CD4-positive, alpha-beta T cell (primary cell): ENCODE data around the gene TIPARP. TPM values are rescaled to one million over a fixed set of nuclear protein-coding genes. Genes with fewer than 3 reads are reported as not detected.
A peak's percentile ranks its signal among the peaks of the same experiment; 100 is the strongest.

Source experiments
- ATAC-seq: fragments of 200-7000 bp; cut with Tn5 transposase; one replicate; pipeline ENCODE4 v1.10.0; 2022; ENCODE audit warnings: mild to moderate bottlenecking; ENCODE audit not compliant: poor library complexity
- CTCF ChIA-PET: fragments of 350-600 bp; sonication (Branson Sonifier 250); formaldehyde crosslinking; loops from one replicate; lab custom pipeline; 2021; ENCODE audit warnings: antibody characterized with exemption, inconsistent platforms; lab: Charles Lee
- POLR2A ChIA-PET: fragments of 350-600 bp; sonication (Branson Sonifier 250); formaldehyde crosslinking; loops from one replicate; lab custom pipeline; 2021; ENCODE audit warnings: antibody characterized with exemption, inconsistent platforms; lab: Charles Lee
- DNase-seq, 14 experiments: peaks; one replicate each; pipeline ENCODE4 v3.0.0-alpha.2; 2013 to 2020; ENCODE audit warnings: mixed read lengths in 2 of 14
- H3K27ac ChIP-seq, 2 donors: one replicate each; pipeline versions ENCODE4 v1.5.1 to v1.7.0; 2013; ENCODE audit warnings: low read length in 2 of 2, low read depth in 1 of 2, mild to moderate bottlenecking in 1 of 2
- H3K27me3 ChIP-seq, 2 experiments: 1 replicate in 1 of 2; 2 replicates in 1 of 2; pipeline versions ENCODE4 v1.6.1 to v1.7.0; 2013; ENCODE audit warnings: low read length in 2 of 2, control low read depth in 1 of 2, mild to moderate bottlenecking in 1 of 2, moderate library complexity in 1 of 2; ENCODE audit not compliant: insufficient read depth in 2 of 2, control insufficient read depth in 1 of 2
- H3K36me3 ChIP-seq: one replicate; pipeline ENCODE4 v1.6.1; 2013; ENCODE audit warnings: low read length, control low read depth; ENCODE audit not compliant: insufficient read depth
- H3K4me1 ChIP-seq: one replicate; pipeline ENCODE4 v1.6.1; 2013; ENCODE audit warnings: low read length, control low read depth; ENCODE audit not compliant: insufficient read depth
- H3K4me3 ChIP-seq: one replicate; pipeline ENCODE4 v1.5.1; 2013; ENCODE audit warnings: mild to moderate bottlenecking, low read length, moderate library complexity
- H3K9me3 ChIP-seq, 2 experiments: 1 replicate in 1 of 2; 2 replicates in 1 of 2; pipeline versions ENCODE4 v1.6.1 to v1.7.0; 2013; ENCODE audit warnings: low read length in 2 of 2, mild to moderate bottlenecking in 2 of 2, control low read depth in 1 of 2, moderate library complexity in 1 of 2; ENCODE audit not compliant: control insufficient read depth in 1 of 2, insufficient read depth in 1 of 2
- H3K27ac Mint-ChIP-seq: one replicate; pipeline ENCODE4 v1.8.0; 2020; ENCODE audit warnings: mixed read lengths
- H3K27me3 Mint-ChIP-seq: one replicate; pipeline ENCODE4 v1.8.0; 2021; ENCODE audit warnings: mixed read lengths
- H3K36me3 Mint-ChIP-seq: one replicate; pipeline ENCODE4 v1.8.0; 2021; ENCODE audit warnings: low read depth, mixed read lengths
- H3K4me1 Mint-ChIP-seq: one replicate; pipeline ENCODE4 v1.8.0; 2021; ENCODE audit warnings: low read depth, mixed read lengths
- H3K4me3 Mint-ChIP-seq: one replicate; pipeline ENCODE4 v1.8.0; 2020; ENCODE audit warnings: mild to moderate bottlenecking, mixed read lengths
- H3K9me3 Mint-ChIP-seq: one replicate; pipeline ENCODE4 v1.8.0; 2020; ENCODE audit warnings: mixed read lengths
- CTCF ChIP-seq: fragments of 200-600 bp; IDR thresholded peaks from one replicate; pipeline ENCODE4 v1.8.0; 2022; ENCODE audit warnings: antibody characterized with exemption, mild to moderate bottlenecking
- intact Hi-C, 2 experiments: fragments of 100-400 bp; cut with DNase I in 1 of 2; cut with micrococcal nuclease in 1 of 2; formaldehyde crosslinking; loops; one replicate each; pipeline versions ENCODE4 v1.15.1 to v1.9.0; 2023 to 2025; cut with DNase I, micrococcal nuclease
- total RNA-seq, 174 experiments: library from RNA in 2 of 174; stranded (reverse) in 2 of 174; gene quantifications; one replicate each; pipeline ENCODE4 v1.2.3 and lab custom pipeline; 2021 to 2026

The TIPARP gene
- total RNA-seq, 2 experiments from 2014 or later, result 158 to 166 TPM

- no peaks in the 10 kb centered on the region for H3K9me3 Mint-ChIP-seq
- Histone ChIP-seq H3K4me1 (no peaks in the 10 kb centered on the region), H3K9me3 (no peaks in the 10 kb centered on the region), H3K27ac (no peak overlapping the region), H3K36me3 (peaks cover 76% of the 10 kb centered on the region), H3K27me3 (no peaks in the 10 kb centered on the region), H3K4me3 (no peak overlapping the region)
- no peak overlapping the region for H3K27ac Mint-ChIP-seq
- ChIA-PET POLR2A (interaction anchor here (2.9 kb wide), 1 partner anchor 28 kb away, joined by 8 read pairs; the partner anchor contains the start of gene TIPARP), CTCF (interaction anchor here (1.4 kb wide), 1 partner anchor 435 kb away, joined by 4 read pairs; no protein-coding TSS in a partner anchor)
- H3K27me3 Mint-ChIP-seq, result no peaks in the 10 kb centered on the region
- H3K4me3 Mint-ChIP-seq, result no peak overlapping the region
- intact Hi-C loops, result no loop called here
- DNase-seq (no peak), ATAC-seq (no peak)
- no peak for TF ChIP-seq CTCF
- H3K36me3 Mint-ChIP-seq, result peaks cover 91% of the 10 kb centered on the region
- H3K4me1 Mint-ChIP-seq, result peaks cover 32% of the 10 kb centered on the region
Measured at GRCh38 chr3:156702367-156702766, 28.0 kb downstream of the TIPARP start.

- peaks cover 76% of the 10 kb centered on the region for H3K36me3 ChIP-seq
- H3K4me1 Mint-ChIP-seq, result peaks cover 17% of the 10 kb centered on the region
- ATAC-seq (no peak), DNase-seq (no peak)
- no peaks in the 10 kb centered on the region for H3K27me3 Mint-ChIP-seq
- H3K27ac ChIP-seq, result no peak overlapping the region
- no peaks in the 10 kb centered on the region for H3K9me3 ChIP-seq
- no peak overlapping the region for H3K4me3 Mint-ChIP-seq
- no peak for TF ChIP-seq CTCF
- peaks cover 91% of the 10 kb centered on the region for H3K36me3 Mint-ChIP-seq
- no peaks in the 10 kb centered on the region for H3K4me1 ChIP-seq
- no peaks in the 10 kb centered on the region for H3K27me3 ChIP-seq
- POLR2A ChIA-PET, result interaction anchor here (2.9 kb wide), 1 partner anchor 30 kb away, joined by 8 read pairs; the partner anchor contains the start of gene TIPARP
- no peak overlapping the region for H3K4me3 ChIP-seq
- peak overlapping the region; percentile 51 for H3K27ac Mint-ChIP-seq
- intact Hi-C loops, result no loop called here
- no peaks in the 10 kb centered on the region for H3K9me3 Mint-ChIP-seq
- CTCF ChIA-PET, result interaction anchor here (1.5 kb wide), 1 partner anchor 31 kb away, joined by 3 read pairs; no protein-coding TSS in a partner anchor
Measured at GRCh38 chr3:156704370-156705036, 30.1 kb downstream of the TIPARP start.

GRCh38 chr3:156705761-156706616 lies 31.6 kb downstream of the TIPARP start:
- no peak for ATAC-seq
- H3K9me3 Mint-ChIP-seq, result no peaks in the 10 kb centered on the region
- TF ChIP-seq CTCF, result no peak
- peaks cover 15% of the 10 kb centered on the region for H3K4me1 Mint-ChIP-seq
- CTCF ChIA-PET, result interaction anchor here (1.4 kb wide), 1 partner anchor 33 kb away, joined by 4 read pairs; no protein-coding TSS in a partner anchor
- H3K4me3 Mint-ChIP-seq, result no peak overlapping the region
- no peak overlapping the region for H3K27ac Mint-ChIP-seq
- H3K4me1 ChIP-seq, result no peaks in the 10 kb centered on the region
- peaks cover 86% of the 10 kb centered on the region for H3K36me3 Mint-ChIP-seq
- no peaks in the 10 kb centered on the region for H3K27me3 Mint-ChIP-seq
- peaks cover 69% of the 10 kb centered on the region for H3K36me3 ChIP-seq
- POLR2A ChIA-PET, result interaction anchor here (0.6 kb wide), 1 partner anchor 269 kb away, joined by 3 read pairs; no protein-coding TSS in a partner anchor
- no peaks in the 10 kb centered on the region for H3K9me3 ChIP-seq
- intact Hi-C loops, result no loop called here
- no peak for DNase-seq
- no peaks in the 10 kb centered on the region for H3K27me3 ChIP-seq
- H3K4me3 ChIP-seq, result no peak overlapping the region
- peak overlapping the region in 1 of 2 donors; percentile 13 for H3K27ac ChIP-seq
